Superior temporal gyrus (tissue), 1 donor: ENCODE measurements around the gene CHGA.

Experiments
- DNase-seq: peaks from one replicate; pipeline ENCODE4 v3.0.0-alpha.2; 2016; ENCODE audit errors: extremely low spot score

CHGA gene

GRCh38 chr14:92930737-92931602 lies 8.0 kb downstream of the CHGA start:
- DNase-seq, result no peak

DNA sequence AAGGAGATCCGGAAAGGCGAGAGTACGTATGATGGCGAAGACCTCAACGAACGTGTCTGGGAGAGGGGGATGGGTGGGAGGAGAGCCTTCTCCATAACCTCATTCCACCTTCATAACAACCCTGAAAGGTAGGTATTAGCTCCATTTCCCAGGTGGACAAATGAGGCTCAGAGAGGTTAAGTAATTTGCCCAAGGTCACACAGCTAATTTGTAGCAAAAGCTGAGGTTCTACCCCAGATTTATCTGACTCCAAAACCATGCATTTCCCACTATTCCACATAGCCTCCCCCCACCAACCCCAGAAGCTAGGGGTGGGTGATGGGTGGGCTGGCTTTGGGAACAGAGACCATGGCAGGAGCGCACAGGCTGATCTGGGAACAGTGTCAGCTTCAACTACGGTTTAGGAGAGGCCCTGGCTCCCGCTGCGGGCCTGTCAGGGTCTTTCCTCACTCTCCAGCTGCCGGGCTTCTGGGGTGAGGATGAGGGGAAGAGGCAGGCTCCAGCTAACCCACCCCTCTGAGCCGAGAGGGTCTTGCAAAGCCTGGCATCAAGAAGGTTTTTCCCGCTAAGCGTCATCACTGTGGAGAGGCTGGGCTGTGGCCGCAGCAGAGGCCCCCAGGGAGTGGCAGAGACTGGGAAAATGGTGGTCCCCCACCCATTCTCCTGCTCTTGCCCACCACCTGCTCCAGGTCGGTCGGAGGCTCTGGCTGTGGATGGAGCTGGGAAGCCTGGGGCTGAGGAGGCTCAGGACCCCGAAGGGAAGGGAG lies 8.9 kb downstream of the CHGA start:
- DNase-seq, result no peak

- DNase-seq, result no peak
Observed at GRCh38 chr14:92932448-92933395, 9.8 kb downstream of the CHGA start.

DNA sequence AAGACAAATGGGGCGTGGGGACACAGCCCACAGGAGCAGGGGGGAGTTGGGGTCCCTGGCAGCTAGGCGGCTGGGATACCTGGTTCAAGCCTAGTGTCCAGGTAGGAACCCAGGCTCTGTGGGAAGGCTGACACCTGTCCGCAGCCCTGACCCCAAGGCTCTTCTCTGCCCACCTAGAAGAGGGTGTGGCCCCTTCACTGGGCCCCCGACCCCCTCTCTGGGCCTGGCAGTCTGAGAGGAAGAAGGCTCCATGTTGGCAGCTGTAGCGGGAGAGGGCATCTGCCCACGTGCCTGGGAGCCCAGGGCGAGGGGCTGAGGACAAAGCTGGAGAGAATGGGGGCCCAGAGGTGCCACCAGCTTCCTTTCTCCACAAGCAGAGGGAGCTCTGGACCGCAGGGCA lies 10.5 kb downstream of the CHGA start:
- DNase-seq, result no peak

DNA sequence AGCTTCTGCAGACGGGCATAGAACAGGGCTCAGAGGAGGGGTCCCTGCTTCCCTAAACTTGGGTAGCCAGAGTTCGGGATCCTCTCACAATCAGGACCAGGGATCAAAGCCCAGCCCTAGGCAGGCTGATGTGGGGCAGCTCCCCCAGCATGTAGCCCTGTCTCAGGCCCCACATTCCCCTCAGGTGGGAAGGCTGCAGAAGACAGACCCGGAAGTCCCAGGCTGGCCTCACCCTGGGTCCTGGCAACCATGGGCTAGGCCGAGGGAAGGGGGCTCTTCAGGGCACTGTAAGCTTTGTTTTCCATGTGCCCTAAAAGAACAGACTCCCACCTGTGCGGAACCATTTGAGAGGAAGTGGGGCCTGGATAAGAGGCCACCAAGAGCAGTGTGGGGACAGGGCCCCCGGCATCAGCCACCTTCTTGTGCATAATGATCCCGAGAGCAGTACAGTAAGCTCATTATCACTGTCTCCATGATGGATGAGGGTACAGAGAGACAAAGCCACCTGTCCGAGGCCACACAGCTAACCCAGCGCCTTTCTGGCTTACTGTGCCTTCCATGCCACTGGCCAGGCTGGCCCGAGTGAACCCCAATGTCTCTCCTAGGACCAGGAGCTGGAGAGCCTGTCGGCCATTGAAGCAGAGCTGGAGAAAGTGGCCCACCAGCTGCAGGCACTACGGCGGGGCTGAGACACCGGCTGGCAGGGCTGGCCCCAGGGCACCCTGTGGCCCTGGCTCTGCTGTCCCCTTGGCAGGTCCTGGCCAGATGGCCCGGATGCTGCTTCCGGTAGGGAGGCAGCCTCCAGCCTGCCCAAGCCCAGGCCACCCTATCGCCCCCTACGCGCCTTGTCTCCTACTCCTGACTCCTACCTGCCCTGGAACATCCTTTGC lies 11.5 kb downstream of the CHGA start:
- no peak for DNase-seq

DNA sequence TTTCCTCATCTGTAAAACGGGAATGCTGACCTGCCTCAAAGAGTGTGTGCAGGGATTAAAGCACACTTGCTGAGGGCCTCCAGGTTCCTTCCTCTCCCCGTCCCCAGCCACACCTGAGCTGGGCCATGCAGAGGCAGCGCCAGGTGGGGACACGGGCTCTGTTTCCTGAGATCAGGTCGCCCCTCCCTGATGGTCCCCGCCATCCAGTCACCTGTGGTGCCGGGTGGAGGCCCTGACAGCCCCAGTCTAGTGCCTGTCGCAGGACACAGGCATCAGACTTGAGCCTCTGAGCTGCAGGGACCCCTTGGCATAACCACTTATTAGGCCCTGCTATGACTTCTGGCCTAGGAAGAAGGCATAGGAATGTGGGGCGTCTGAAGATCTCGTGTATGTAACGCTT lies 12.5 kb downstream of the CHGA start:
- DNase-seq, result no peak

DNA sequence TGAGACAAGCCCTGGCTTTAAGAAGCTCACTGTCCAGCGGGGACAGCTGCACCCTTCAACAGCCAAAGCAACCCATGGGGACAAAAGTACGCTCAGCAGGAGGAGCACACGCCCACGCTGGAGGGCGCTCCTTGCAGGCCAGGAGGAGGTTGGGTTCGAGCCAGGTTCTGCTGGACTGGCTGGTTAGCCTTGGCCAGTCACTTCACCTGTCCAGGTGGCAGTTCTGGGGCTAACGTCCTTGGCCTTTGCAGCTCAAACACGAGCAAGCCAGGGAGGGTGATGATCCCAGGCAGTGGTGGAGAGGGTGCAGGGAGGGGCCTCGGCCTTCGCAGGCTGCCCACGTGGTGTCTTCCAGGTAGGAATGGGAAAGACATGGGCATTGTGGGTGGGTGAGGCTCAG lies 13.1 kb downstream of the CHGA start:
- DNase-seq, result no peak

DNA sequence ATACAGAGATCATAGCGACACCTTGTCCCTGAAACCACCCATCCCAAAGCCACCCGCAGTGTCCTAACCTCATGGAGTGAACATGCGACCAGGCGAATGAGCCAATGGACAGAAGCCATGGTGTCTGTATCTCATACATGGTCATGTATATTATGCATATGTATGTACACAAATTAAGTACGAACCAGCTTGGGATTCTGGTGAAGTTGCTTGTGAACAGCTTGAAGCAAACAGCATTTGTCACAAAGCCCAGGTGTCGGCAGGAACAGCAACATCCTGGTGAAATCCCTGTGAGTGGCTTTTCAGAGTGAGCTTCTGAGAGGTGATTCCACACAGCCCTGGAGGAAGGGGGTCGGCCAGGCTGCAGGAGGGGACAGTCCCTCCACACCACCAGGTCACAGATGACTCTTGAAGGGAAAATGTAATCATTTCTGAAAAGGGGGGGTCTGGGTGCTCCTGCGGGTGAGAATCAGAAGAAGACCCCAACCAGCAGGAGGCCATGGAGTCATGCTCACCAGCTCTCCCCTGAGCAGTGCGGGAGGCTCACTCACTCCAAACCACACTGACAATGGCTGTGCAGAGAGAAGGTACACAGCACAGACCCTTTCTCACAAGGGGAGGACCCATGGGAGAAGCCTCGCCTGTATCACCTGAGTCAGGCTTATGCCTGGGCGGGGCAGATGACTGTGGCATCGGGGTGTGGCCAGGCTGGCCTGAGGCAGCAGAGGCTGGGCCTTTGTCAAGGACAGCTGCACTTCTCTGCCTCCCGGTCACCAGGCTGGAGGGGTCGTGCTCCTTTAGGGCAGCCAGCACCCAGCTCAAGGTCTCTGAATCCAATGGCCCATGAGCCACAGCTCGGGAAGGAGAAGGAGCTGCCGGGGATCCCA lies 14.3 kb downstream of the CHGA start:
- no peak for DNase-seq

DNA sequence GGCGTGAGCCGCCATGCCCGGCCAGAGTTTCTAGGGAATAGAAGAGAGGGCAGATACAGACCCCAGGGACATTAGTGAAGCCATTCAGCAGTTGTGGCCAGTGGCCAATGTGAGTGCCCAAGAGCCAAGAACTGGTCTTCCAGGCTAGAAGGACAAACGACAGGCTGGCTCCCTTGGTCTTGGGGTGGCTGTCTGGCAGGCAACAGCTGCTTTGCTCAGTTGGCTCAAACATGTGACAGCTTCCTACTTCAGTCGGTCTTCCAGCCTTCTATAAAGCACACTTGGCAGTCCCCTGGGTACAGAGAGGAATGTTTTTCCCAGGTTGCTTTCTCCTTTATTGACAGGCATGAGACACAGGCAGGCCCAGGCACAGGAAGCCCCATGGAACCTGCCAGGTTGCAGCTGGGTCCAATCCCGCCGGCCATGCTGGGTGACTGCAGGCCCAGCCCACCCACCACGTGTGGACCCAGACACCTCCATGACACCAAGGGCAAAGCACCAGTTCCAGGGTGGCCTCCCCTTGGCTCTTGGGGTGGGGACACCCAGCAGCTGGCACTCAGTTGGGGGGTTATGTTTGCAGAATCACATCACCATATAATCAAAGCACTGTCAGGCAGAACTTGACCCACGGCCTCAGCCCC lies 15.4 kb downstream of the CHGA start:
- DNase-seq, result no peak

DNA sequence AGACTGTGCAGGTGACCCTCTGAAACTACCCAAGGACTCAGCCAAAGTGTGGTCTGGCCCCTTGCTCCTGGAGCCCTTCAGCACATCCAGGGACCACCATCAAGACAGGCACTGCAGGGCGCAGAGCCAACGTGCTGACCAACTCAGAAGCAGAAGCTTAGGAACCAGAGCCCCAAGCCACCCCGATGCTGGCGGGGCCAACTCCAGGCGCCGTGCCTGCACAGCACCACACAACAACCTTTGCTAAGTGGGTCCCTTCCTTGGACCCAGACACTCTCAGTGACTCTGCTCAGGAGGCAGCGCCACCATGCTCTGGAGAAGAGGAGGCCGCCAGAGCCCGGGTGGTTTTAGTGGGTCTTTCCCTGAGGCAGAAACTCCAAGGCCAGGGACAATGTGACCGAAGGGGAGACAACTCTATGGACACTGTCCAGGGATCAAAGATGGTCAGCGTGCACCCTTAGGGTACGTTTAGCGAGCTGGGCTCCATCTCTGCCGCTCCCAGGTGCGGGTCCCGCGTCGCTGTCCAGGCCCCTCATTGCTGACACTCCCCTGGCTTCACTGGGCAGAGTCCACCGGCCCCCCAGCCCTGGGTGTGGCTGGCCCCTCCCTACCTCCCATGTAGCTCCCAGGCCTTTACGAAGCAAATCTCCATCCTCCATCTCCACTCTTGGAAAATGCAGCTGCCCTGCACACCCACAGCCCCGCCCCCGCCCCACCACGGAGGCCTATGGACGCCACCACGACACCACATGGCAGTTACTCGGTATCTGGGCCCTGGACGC lies 16.1 kb downstream of the CHGA start:
- no peak for DNase-seq

- no peak for DNase-seq
Observed at GRCh38 chr14:92939699-92940098, 16.7 kb downstream of the CHGA start.

DNA sequence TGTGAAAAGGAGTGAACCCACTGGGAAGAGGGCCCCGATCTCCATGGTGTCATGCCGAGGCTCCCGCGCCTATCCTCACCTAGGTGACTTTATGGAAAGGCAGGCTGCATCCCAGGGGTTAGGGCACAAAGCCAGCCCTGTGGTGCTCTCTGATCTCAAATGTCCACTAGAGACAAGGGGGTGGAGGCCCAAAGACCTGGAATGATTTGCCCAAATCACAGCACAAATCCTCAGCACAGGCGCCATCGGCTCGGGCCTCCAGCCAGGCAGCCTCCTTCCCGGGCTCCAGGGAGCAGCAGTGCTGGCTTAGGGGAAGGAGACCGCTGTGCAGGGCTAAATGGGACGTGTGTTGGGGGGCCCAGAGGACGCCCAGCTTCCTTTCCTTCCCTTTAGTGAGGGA lies 17.6 kb downstream of the CHGA start:
- DNase-seq, result no peak

DNA sequence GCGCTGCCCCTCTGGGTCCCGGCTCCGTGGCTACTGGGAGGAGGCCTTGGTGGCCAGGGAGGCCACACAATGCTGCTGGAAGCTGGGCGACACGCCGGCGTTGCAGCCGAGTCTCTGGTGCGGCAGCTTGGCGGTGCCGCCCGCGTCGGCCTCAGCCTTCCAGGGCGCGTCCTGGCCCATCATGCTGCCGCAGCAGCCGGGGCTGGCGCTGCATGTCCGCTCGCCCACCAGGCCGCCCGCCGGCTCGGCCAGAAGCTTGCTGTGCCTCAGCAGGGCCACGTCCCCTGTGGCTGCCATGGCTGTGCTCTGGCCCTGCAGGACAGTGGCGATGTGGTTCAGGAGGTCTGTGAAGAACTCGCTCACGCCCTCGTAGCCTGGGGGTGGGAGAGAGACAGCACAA lies 18.6 kb downstream of the CHGA start:
- DNase-seq, result no peak

DNA sequence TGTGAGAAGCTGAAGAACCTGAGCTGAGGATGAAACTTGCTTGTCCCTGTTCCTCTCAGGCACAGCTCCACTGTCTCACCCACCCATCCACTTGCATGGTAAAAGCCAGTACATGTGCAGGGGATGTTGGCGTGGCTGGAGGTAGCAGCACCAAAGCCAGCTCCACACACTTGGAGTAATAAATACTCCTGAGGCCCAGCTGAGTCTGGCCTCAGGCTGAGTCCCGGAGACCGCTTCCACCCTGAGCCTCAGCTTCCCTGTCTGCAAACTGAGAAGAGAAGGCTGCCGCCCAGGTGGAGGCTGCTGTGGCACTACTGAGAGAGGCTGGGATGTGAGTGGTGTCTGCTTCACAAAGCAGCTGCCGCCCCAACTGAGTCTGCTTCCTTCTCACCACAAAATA lies 19.2 kb downstream of the CHGA start:
- DNase-seq, result no peak

GRCh38 chr14:92942576-92942975 lies 19.6 kb downstream of the CHGA start:
- DNase-seq, result no peak

- no peak for DNase-seq
Observed at GRCh38 chr14:92942976-92943710, 20.2 kb downstream of the CHGA start.

DNA sequence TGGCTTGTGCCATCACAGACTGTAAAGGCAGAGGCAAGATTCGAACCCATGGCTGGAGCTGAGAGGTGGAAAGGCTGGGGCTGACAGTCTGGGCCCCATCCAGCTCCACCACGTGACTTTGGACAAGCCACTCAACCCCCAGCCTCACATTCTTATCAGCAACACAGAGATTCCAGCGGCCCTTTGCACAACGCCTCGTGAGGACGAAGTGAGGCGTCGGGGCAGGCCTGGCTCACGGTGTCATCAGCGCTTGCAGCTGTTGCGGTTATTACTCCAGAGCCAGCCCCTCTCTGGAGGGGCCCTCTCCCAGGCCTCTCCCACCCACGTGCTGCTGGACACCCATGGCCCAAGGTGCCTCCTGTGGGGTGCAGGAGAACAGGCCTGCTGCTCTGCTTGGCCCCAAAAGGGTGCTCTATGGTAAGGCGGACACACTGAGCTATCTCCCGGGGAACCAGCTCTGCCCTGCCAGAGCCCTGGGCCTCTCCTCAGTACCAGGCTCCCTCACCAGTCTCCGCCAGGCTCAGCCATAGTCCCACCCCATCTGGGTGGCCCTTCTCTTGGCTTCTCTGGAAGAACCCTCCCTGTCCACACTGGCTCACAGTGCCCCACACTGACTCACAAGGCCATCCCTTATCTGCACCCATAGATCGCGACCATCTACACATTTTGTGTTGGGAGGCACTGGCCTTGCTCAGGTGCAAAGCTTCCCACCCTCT lies 21.1 kb downstream of the CHGA start:
- no peak for DNase-seq
